GM21381 (cell line): ENCODE results near the gene MPHOSPH8.
A peak's percentile ranks its signal among the peaks of the same experiment; 100 is the strongest.

ENCODE experiments used
- ATAC-seq: cut with Tn5 transposase; IDR thresholded peaks from one replicate; pipeline ENCODE4 v1.9.1; 2021; ENCODE audit warnings: mild to moderate bottlenecking, moderate library complexity; ENCODE audit not compliant: unreplicated experiment

The MPHOSPH8 gene, protein sequence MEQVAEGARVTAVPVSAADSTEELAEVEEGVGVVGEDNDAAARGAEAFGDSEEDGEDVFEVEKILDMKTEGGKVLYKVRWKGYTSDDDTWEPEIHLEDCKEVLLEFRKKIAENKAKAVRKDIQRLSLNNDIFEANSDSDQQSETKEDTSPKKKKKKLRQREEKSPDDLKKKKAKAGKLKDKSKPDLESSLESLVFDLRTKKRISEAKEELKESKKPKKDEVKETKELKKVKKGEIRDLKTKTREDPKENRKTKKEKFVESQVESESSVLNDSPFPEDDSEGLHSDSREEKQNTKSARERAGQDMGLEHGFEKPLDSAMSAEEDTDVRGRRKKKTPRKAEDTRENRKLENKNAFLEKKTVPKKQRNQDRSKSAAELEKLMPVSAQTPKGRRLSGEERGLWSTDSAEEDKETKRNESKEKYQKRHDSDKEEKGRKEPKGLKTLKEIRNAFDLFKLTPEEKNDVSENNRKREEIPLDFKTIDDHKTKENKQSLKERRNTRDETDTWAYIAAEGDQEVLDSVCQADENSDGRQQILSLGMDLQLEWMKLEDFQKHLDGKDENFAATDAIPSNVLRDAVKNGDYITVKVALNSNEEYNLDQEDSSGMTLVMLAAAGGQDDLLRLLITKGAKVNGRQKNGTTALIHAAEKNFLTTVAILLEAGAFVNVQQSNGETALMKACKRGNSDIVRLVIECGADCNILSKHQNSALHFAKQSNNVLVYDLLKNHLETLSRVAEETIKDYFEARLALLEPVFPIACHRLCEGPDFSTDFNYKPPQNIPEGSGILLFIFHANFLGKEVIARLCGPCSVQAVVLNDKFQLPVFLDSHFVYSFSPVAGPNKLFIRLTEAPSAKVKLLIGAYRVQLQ

DNA sequence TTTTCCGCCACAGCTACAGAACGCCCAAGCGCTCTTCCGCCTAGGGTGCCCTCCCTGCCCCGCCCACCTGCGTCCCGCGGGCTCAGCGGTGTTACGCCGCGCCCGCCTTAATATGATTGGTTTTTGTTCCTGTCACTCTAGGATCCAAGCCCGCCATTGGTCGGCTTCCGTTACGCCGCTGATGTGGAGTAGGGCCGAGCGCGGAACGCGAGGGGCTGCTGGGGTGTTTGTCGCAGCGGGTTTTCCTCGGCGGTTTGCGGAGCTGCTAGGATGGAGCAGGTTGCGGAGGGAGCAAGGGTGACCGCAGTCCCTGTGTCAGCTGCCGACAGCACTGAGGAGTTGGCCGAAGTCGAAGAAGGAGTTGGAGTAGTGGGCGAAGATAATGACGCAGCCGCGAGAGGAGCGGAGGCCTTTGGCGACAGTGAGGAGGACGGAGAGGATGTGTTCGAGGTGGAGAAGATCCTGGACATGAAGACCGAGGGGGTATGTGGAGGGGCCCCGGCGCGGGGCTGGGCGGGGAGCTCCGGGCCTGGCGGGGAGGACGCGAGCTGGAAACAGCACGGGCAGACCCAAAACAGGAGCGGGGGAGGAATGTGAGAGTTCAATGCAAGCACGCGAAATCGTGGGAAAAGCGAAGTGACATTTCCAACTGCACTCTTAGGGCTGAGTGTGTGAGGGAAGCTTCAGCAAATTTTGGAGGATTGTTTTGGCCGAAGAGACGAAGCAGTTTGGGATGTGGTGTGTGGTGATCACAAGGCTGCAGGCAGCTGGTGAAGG, at the start of gene MPHOSPH8:
TSS of gene MPHOSPH8 (plus strand) at position 181 of the 777 bp plus-strand sequence. CDS start at position 271, 90 bp downstream.
- ATAC-seq, result peak; percentile 97

DNA sequence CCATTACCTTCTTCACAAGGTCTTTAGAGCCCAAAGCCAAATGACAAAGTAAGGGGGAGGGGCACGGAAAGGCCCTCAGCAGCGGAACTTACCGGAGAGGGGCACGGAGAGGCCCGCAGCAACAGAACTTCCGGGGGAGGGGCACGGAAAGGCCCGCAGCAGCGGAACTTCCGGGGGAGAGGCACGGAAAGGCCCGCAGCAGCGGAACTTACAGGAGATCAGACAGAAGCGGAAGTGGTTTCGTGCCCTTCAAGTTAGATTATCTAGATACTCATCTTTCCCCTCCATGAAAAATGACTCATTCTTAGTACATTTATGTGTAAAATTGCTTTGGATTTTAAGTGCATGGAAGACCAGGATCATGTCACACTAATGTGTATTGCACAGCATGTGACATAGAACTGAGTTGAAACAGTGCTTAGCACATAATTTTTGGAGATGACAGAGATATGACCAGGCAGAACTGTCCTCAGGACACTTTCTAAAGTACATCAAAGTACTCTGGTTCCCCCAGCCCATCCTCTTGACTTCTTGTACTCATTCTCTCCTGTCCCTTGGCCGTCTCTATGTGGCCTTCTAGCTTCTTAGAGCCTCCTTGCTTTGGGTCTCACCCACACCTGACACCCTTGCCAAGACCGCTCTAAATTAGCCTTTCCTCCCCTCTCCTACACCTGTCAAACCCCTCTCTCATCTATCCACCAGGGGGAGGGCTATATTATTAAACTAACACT, 46.4 kb upstream of the MPHOSPH8 start:
- ATAC-seq, result peak; percentile 64

DNA sequence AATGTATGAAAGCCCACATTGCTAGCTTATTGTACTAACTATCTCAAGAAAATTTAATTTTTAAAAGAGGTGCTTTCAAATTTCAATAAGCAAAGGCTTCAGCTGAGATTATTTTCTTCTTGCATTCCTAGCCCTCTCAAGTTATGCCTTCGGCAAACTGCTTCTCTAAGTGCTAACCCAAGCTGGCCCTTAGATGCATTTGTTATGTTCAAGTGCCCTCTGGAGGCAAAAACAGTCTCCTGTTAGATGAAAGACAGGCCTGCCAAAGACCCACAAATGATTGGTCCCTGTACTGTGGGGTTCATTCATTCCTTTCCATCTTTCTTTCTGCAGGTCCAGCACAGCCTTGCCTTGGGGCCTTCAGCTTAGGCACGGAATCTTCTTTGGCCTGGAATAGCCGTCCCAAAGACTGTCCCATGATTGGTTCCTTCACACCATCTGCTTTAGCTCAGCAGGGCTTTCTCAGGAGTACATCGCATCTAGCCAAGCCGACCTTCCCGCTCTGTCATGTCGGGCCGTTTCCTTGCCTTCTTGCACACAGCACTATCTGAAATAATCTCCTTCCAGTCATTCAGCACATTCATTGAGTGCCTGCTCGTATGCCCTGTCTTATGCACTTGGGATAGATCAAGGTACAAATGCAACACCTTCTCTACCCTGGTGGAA, 45.7 kb upstream of the MPHOSPH8 start:
- peak; percentile 65 for ATAC-seq

DNA sequence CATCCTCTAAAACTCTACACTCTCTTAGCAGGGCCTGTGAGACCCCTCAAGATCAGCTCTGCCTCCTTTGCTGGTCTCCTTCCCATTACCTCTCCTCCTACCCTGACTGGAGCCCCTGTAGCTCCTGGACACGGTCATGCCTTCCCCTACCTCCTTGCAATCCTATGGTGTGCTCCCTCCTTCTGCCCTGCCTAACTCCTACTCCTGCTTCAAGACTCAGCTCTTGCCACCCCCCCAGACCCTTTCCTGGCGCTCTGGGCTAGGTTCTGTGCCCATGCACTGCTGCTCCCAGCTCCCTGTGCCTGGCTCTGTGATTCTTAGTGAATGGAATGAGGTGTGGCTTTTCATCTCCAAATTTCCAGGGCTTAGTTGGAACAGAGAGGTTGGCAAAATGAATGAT, 44.1 kb upstream of the MPHOSPH8 start:
- ATAC-seq, result no peak

DNA sequence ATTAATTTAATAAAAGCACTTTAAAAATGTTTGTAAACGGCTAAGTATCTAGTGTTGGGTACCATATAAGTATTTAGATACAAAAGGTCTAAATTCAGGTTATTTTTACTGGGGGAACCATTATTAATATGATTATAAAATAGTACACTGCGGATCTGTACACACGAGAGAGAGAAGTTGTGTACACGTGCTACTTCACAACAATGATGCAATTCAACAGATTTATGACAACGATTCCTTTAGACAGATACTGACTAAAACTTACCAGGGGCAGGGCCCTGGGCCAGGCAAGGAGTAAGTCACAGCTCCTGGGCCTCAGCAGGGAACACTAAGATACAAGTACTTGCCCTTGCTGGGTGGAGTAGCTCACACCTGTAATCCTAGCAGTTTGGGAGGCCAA, 43.0 kb upstream of the MPHOSPH8 start:
- no peak for ATAC-seq

DNA sequence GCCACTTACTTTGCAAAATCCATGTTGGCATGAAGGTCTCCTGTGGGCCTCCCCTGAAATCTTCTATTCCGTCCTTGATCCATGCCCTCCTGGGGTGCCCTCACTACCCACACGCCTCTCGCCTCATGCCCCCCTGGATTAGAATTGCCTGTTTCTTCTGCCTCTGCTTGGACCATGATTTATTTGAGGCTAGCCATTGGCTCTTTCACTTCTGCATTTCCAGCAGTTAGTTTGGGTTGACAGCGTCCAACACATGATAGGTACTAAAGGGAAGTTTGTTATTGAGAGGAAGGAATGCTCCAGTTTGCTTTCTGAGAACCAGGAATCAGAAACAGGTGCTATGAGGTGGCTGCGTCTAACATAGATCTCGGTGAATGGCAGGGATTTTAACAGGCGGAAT, 41.6 kb upstream of the MPHOSPH8 start:
- ATAC-seq, result no peak

DNA sequence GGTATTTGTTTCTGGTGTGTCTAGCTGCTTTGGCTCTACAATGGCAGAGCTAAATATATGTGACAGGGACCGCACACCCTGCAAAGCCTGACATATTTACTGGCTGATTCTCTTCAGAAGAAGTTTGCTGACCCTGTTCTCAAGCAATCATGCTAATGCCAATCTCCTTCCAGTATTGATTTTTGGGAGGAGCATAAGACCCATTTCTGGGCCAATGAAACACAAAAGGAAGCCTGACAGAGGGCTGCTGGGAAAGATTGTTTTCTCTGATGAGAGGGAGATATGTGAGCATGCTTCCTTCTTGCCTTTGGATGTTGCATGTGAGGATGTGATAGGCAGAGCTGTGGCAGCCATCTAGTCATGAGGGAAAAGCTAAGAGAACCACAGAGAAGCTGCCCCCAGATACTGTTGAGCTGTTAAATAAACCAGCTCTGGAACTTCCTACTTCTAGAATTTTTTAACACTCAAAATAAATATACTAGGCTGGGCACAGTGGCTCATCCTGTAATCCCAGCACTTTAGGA, 40.7 kb upstream of the MPHOSPH8 start:
- no peak for ATAC-seq

DNA sequence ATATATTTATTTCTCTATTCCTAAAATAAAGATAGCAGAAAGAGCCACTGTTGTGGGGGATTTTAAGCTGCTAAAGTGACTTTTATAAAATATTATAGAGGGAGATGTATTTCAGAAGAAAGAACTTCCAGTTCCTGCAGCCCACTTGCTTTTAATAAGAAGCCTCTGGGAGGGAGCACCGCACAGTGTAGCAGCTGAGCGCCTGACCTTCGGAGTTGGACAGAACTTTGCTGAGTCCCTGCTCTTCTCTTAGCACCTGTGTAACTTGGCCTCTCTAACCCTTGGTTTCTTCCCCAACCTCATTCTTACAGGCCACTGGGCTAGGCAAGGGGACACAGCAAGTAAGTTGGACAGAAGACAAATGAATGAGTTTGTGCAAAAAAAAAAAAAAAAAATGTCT, 37.4 kb upstream of the MPHOSPH8 start:
- ATAC-seq, result no peak

DNA sequence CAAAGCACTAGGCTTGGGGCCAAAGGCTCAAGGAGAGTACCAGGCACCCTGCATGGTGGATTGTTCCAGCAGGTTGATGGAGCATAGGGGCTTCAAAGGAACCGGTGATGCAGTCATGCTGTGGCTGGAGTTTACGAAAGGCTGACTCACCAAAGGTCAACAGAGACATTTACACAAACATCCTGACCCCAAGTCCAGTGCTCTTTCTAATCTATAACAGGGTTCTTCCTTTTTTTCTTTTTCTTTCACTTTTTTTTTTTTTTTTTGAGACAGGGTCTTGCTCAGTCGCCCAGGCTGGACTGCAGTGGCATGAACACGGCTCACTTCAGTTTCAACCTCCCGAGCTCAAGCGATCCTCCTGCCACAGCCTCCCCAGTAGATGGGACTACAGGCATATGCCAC, 36.5 kb upstream of the MPHOSPH8 start:
- no peak for ATAC-seq

DNA sequence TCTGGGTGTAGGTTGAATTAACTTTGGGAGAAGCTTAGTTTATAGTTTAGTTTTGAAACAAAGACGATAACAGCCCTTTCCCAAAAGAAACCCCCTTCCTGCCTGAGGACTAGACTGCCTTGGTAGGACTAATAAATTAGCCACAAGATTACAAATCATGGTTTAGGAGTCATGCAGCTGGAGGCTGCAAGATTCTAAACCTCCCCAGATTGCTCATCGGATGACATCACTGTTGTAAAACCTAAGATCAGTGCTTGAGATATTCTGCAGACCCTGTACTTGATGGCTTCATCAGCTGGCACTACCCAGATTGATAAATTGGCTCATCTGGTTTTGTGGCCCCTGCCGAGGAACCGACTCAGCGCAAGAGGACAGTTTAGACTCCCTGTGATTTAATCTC, 35.9 kb upstream of the MPHOSPH8 start:
- ATAC-seq, result no peak

DNA sequence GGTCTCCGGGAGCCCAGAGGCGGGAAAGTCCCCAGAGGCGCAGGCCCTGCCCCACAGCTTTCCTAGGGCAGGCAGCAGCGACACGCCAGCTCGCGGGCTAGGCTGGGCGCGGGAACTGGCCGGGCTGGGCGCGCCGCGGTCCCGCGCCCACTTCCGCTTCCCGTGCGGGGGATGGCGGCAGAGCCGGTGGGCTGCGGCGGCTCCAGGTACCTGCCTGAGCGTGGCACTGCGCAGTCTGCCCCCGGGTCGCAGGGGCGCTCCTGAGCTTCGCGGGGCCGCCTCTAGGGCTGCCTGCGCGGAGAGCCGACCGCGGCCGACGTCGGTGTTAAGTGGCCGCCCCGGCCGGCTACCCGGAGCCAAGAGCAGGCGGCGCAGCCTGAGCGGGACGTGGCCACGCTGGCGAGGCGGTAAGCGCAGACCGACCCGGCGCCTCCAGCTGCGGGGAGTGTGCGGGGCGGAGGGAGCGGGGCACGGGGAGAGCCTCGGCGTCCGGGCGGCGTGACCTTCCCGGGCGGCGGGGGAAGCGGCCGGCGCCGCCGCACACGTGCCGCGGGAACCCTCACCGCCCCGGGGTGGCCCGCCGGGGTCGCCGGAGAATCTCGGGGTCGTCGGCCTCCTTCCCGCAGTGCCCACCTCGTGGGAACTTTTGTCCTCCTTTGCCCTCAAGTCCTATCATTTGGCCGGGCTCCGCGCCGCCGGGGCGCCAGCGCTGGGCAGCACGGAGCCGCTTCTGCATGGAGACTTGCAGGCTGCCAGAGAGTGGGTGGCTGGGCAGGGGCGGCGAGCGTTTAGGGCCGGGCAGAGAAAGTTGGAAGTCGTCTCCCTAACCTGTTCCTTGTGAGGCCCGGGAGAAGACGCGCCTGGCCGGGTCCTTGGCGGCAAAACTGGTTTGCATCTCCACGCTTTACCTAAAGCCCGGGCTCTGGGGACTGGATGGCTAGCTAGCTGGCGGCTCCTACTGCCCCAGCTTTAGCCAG, 31.4 kb upstream of the MPHOSPH8 start:
- ATAC-seq, result peak; percentile 81

DNA sequence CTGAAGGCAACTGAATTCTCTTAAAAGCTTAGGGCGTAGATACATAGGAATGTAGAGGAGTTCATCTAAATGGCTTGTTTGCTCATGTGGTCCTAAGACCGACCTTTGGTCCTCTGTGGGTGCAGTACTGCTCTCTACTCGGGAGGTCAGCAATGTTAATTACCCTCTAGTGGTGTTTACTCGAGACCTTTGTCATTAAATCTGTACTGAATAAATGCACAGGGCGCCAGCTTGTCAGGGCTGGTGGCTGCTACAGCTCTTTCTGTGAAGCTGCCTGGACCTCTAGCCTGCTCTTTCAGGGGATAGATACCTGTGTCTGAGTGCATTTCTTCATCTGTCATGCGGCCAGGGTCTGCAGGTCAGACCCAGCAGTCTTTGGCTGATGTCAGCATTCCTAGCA, 29.2 kb upstream of the MPHOSPH8 start:
- no peak for ATAC-seq

DNA sequence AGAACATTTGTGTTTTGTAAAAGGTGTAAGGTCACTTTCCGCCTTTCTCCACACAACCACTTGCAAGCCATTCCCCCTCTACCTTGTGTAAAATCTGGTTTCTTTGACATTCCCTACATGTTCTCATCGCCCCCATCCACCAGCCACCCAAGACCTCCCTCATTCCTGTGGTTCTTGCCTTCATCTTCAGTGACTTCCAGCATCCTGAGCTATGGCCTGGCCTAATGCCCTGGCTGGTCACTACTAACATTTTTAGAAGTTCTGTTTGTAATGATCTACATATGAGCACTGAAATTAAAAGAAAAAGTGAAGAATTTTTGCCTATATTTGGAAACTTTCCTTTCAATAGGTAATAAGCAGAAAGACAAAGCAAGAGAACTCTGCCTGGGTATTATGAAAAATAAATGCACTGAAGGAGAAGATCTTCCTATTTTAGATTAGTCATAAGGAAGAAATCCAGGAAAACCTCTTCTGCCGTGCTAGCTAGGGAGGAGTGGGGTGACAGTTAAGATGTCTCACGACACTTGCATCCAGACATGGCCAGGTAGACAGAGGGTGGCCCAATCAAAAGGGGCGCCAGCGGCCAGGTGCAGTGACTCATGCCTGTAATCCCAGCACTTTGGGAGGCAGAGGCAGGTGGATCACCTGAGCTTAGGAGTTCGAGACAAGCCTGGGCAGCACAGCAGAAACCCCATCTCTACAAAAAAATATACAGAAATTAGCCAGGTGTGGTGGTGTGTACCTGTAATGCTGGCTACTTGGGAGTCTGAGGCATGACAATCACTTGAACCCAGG, 28.1 kb upstream of the MPHOSPH8 start:
- ATAC-seq, result no peak

DNA sequence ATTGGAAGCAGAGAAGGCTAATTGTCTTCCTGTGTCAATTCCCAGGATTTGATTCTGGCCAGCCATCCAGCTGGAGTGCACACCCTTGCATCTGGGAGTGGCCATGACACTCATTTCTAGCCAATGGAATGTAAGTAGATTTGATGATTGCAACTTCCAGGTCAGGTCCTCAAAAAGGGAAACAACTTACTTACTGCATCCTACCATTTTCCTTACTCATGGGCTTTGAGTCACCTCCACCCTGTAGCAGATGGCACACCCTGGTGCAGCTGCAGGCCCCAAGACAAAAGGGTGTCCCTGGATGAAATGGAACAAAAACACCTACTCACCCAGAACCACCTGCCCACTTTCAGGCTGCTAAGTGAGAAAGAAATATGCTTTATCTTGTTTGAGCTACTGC, 27.3 kb upstream of the MPHOSPH8 start:
- no peak for ATAC-seq

DNA sequence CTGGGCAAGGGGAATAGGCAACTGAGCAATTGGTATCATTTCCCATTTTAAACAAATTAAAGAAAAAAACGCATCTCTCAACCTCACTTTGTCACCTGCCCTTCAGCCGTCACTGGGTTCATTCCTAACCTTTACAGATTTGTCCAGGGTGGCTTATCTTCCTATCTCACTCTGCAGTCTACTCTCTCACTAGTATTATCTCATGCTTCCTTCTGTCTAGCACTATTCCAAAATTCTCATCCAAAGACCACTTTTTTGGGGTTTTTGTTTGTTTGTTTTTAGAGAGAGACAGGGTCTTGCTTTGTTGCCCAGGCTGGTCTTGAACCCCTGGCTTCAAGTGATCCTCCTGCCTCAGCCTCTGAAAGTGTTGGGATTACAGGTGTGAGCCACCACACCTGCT, 26.7 kb upstream of the MPHOSPH8 start:
- ATAC-seq, result no peak

DNA sequence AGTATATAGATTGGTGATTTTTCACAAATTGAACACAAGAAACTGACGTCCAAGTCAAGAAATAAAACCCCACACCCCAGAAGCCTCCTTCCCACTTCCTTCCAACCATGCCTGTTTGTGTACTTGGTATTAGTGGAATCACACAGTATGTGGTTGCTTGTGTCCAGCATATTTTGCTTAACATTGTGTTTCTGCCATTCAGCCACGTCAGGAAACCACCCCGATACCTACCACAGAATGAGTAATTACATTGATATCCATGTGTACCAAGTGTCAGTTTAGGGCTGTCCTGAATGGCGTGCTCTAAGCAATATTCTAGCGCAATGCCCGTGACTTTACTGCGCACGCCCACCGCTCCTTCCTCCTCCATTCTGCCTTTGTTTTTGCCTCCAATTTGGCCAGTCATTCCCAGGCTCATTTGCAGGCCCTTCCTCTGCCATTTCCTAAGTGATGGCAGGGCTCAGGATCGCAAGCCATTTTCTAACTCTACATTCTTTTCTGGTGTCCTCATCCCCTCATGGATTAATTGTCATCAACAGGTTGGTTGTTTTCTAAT, 25.9 kb upstream of the MPHOSPH8 start:
- ATAC-seq, result no peak

DNA sequence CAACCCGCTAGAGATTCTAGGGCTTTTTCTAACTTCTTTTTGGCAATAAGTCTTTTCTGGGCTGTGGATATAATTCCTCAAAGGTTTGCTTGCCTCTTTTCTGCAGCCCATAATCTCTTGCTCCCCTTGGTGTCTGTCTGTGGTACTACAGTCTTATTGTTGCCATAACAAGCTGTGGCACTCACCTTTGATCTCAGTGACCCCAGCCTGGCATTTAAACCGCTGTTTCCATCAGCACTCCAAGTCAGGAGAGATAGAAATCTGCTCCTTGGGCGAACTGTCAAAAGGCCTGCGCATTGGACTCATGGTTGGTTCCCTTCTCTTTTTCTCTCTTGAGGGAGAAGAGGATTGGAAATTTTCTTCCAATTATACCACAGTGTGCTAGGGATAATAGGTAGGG, 14.5 kb upstream of the MPHOSPH8 start:
- ATAC-seq, result no peak

DNA sequence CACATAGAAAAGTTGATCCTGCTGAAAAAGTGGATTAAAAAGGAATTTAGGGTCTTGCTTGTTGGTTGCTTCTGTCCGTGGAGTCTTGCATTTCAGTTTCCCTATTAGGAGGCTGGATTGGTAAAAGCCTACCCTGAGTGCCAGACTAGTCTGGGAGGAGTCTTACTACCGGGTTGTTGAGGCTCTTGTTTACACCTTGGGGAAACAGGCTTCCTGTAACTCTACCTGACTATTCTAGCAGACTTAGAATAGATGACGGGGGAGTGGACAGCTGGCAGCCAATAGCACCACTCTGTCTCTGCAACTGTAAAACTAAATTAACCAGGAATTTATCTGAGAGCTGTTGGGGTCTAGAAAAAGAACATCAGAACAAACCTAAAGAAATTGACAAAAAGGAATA, 11.3 kb upstream of the MPHOSPH8 start:
- ATAC-seq, result no peak
